GM12872 (cell line): Measurements from ENCODE around the gene IFNA8.

Source experiments
- CTCF ChIP-seq: IDR thresholded peaks from 3 replicates; pipeline ENCODE4 v1.5.1; 2011; ENCODE audit warnings: low read depth, mild to moderate bottlenecking, low read length, moderate library complexity; ENCODE audit not compliant: insufficient read depth

IFNA8 gene

GRCh38 chr9:21455320-21455719, 46.4 kb downstream of the IFNA8 start:
- TF ChIP-seq CTCF, result peak; percentile 88
